Psoas muscle (tissue), 8 donors: Measurements from ENCODE around the gene VCL. TPM values are rescaled to one million over a fixed set of nuclear protein-coding genes. Genes with fewer than 3 reads are reported as not detected.

ENCODE experiments used
- ATAC-seq, 4 donors: fragments of 200-7000 bp; cut with Tn5 transposase; one replicate each; pipeline ENCODE4 v1.9.1; 2020; ENCODE audit warnings: moderate library complexity in 3 of 4, mild to moderate bottlenecking in 2 of 4
- DNase-seq, 2 donors: peaks; one replicate each; pipeline ENCODE4 v3.0.0-alpha.2; 2020
- H3K27ac ChIP-seq: fragments of 200-600 bp; one replicate; pipeline ENCODE4 v1.8.0; 2022
- H3K27me3 ChIP-seq, 3 donors: fragments of 200-600 bp in 1 of 3; one replicate each; pipeline versions ENCODE4 v1.6.1 to v1.8.0; 2013 to 2022; ENCODE audit warnings: low read length in 2 of 3, mild to moderate bottlenecking in 2 of 3, moderate library complexity in 1 of 3; ENCODE audit not compliant: insufficient read depth in 3 of 3
- H3K36me3 ChIP-seq, 2 donors: fragments of 200-600 bp in 1 of 2; one replicate each; pipeline versions ENCODE4 v1.6.1 to v1.8.0; 2013 to 2022; ENCODE audit warnings: low read depth in 1 of 2, mild to moderate bottlenecking in 1 of 2, moderate library complexity in 1 of 2; ENCODE audit not compliant: insufficient read depth in 1 of 2
- H3K4me1 ChIP-seq: fragments of 200-600 bp; one replicate; pipeline ENCODE4 v1.8.0; 2022
- H3K4me3 ChIP-seq: fragments of 200-600 bp; one replicate; pipeline ENCODE4 v1.8.0; 2022; ENCODE audit warnings: mild to moderate bottlenecking
- H3K9me3 ChIP-seq: fragments of 200-600 bp; one replicate; pipeline ENCODE4 v1.8.0; 2022
- CTCF ChIP-seq: fragments of 200-600 bp; IDR thresholded peaks from one replicate; pipeline ENCODE4 v1.8.0; 2022; ENCODE audit warnings: antibody characterized with exemption
- WGBS, 3 donors: extraction: QIAGEN DNeasy Blood & Tissue Kit; methylation state at CpG; one replicate each; pipeline versions ENCODE4 v1.1.6 to v1.1.7; 2013; 5-methylcytosine and 5-hydroxymethylcytosine counted together
- intact Hi-C, 2 donors: fragments of 100-400 bp; cut with DNase I; formaldehyde crosslinking; loops; one replicate each; pipeline versions ENCODE4 v1.11.0 to v1.14.2; 2022
- polyA plus RNA-seq, 3 donors: library from polyadenylated mRNA; stranded (reverse); fragments of 200-250 nt; gene quantifications; one replicate each; pipeline ENCODE4 v1.2.3, GENCODE V29; 2013
- total RNA-seq, 4 donors: library from RNA; stranded (reverse); fragmentation: NEBNext Ultra II Directional in 2 of 4; extraction: Animal tissue kit (Norgen Biotek cat#: 25700) in 2 of 4; gene quantifications; one replicate each; pipeline versions ENCODE4 v1.2.1 to v1.2.4, GENCODE V29; 2021 to 2023
- donor health status: healthy with polysubstance abuse.
- donor health status: DM: no; HTN: no; CAD: no; lungs with moderate emphysema.
- donor health status: Bipolar disorder and iron deficiency.
- donor health status: healthy.
- donor health status: DM: yes; HTN: yes; CAD: no.
- donor health status: DM: no; HTN: no; CAD: no.
- donor health status: DM: no; HTN: no; CAD: no.
- donor health status: DM: yes; HTN: yes; CAD: no.

Gene VCL
- total and polyA plus RNA-seq, 7 donors, result 54.5 to 426 (median 93.2) TPM

GRCh38 chr10:74083304-74083703 lies 85.4 kb downstream of the VCL start:
- ATAC-seq, result peak; percentile 50 to 87 (median 76)
- Histone ChIP-seq H3K27ac (peak overlapping the region; percentile 36), H3K9me3 (no peaks in the 10 kb centered on the region), H3K4me3 (no peak overlapping the region), H3K36me3 (peaks cover 0 to 60% of the 10 kb centered on the region in 2 donors), H3K4me1 (peaks cover 25% of the 10 kb centered on the region), H3K27me3 (no peaks in the 10 kb centered on the region)
- 50 to 72% (median 60%) methylated on average over 2 of the region's 2 CpGs for WGBS, 3 donors
- no peak for TF ChIP-seq CTCF
- intact Hi-C loops, result loop anchor here in 1 of 2 donors (5.0 kb wide), 2 partner anchors 81 to 196 kb away; no protein-coding TSS in a partner anchor
- no peak for DNase-seq

GRCh38 chr10:74084955-74085354 lies 87.0 kb downstream of the VCL start:
- peaks cover 11% of the 10 kb centered on the region for H3K4me1 ChIP-seq
- no peak overlapping the region for H3K4me3 ChIP-seq
- H3K27ac ChIP-seq, result no peak overlapping the region
- WGBS, 3 donors, result 92 to 98% (median 97%) methylated on average over 3 of the region's 3 CpGs
- TF ChIP-seq CTCF, result no peak
- no peaks in the 10 kb centered on the region for H3K27me3 ChIP-seq
- DNase-seq (no peak), ATAC-seq (no peak)
- intact Hi-C loops, result loop anchor here (5.0 kb wide), 3 partner anchors 57 to 198 kb away; no protein-coding TSS in a partner anchor
- peaks cover 3 to 77% of the 10 kb centered on the region in 2 donors for H3K36me3 ChIP-seq
- no peaks in the 10 kb centered on the region for H3K9me3 ChIP-seq

GRCh38 chr10:74086317-74086716 lies 88.4 kb downstream of the VCL start:
- no peak for ATAC-seq
- intact Hi-C loops, result loop anchor here in 1 of 2 donors (5.0 kb wide), 1 partner anchor 56 kb away; no protein-coding TSS in a partner anchor
- Histone ChIP-seq H3K27me3 (no peaks in the 10 kb centered on the region), H3K9me3 (no peaks in the 10 kb centered on the region), H3K27ac (peak overlapping the region; percentile 2), H3K4me1 (no peaks in the 10 kb centered on the region), H3K4me3 (no peak overlapping the region), H3K36me3 (peaks cover 3 to 90% of the 10 kb centered on the region in 2 donors)
- WGBS, 3 donors, result 85 to 97% (median 90%) methylated on average over 2 of the region's 2 CpGs
- no peak for DNase-seq
- TF ChIP-seq CTCF, result no peak

- Histone ChIP-seq H3K27ac (no peak overlapping the region), H3K9me3 (no peaks in the 10 kb centered on the region), H3K4me1 (no peaks in the 10 kb centered on the region), H3K36me3 (peaks cover 5 to 96% of the 10 kb centered on the region in 2 donors), H3K27me3 (no peaks in the 10 kb centered on the region), H3K4me3 (no peak overlapping the region)
- DNase-seq, result no peak
- no peak for ATAC-seq
- 50 to 74% (median 54%) methylated on average over 3 of the region's 3 CpGs for WGBS, 3 donors
- intact Hi-C loops, result loop anchor here in 1 of 2 donors (5.0 kb wide), 1 partner anchor 54 kb away; no protein-coding TSS in a partner anchor
- no peak for TF ChIP-seq CTCF
Measured at GRCh38 chr10:74088722-74089121, 90.8 kb downstream of the VCL start.

- intact Hi-C loops, result no loop called here
- no peak overlapping the region for H3K4me3 ChIP-seq
- H3K4me1 ChIP-seq, result no peaks in the 10 kb centered on the region
- TF ChIP-seq CTCF, result no peak
- no peaks in the 10 kb centered on the region for H3K9me3 ChIP-seq
- peaks cover 7 to 99% of the 10 kb centered on the region in 2 donors for H3K36me3 ChIP-seq
- 91 to 97% (median 95%) methylated on average over 3 of the region's 3 CpGs for WGBS, 3 donors
- no peak overlapping the region for H3K27ac ChIP-seq
- DNase-seq, result no peak
- no peak for ATAC-seq
- no peaks in the 10 kb centered on the region for H3K27me3 ChIP-seq
Measured at GRCh38 chr10:74092372-74092771, 94.5 kb downstream of the VCL start.
